Fibroblast of lung (primary cell): ENCODE measurements around the gene RABGAP1.

Source experiments
- CTCF ChIP-seq, 2 donors: IDR thresholded peaks in 1 of 2; conservative IDR thresholded peaks in 1 of 2; 1 replicate in 1 of 2; 2 replicates in 1 of 2; pipeline ENCODE4 v1.5.1; 2011 to 2012; ENCODE audit warnings: low read length in 2 of 2, control low read depth in 1 of 2, inconsistent platforms in 1 of 2, low read depth in 1 of 2, mild to moderate bottlenecking in 1 of 2
- EZH2 ChIP-seq: IDR thresholded peaks from 2 replicates; pipeline ENCODE4 v1.5.1; 2012; ENCODE audit warnings: low read length, control low read depth, mild to moderate bottlenecking; ENCODE audit errors: missing control alignments

GRCh38 chr9:123116036-123116435, 175.2 kb downstream of the RABGAP1 start:
- TF ChIP-seq CTCF (conservative IDR thresholded peaks at IDR 0.05 in 1 of 2, IDR thresholded peaks at IDR 0.05 in 1 of 2; ENCODE audit: low read depth in 1 of 2, low read length in 2 of 2) = no peak
- TF ChIP-seq EZH2 = no peak
